Measurements from ENCODE around the gene CD300H.

CD300H gene

DNA sequence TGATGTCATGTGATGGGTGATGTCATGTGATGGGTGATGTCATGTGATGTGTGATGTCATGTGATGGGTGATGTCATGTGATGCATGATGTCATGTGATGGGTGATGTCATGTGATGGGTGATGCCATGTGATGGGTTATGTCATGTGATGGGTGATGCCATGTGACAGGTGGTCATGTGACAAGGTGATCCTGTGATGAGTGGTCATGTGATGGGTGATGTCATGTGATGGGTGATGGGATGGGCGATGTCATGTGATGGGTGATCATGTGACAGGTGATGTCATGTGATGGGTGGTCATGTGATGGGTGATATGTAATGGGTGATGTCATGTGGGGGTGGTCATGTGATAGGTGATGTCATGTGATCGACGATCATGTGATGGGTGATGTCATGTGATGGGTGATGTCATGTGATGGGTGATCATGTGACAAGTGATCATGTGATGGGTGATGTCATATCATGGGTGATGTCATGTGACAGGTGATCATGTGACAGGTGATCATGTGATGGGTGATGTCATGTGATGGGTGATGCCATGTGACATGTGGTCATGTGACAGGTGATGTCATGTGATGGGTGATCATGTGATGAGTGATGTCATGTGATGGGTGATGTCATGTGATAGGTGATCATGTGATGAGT, 53.2 kb downstream of the CD300H start:
- FAIRE-seq (peak; percentile 52), DNase-seq (ENCODE audit: extremely low spot score, insufficient read length, low read depth) (no peak)

DNA sequence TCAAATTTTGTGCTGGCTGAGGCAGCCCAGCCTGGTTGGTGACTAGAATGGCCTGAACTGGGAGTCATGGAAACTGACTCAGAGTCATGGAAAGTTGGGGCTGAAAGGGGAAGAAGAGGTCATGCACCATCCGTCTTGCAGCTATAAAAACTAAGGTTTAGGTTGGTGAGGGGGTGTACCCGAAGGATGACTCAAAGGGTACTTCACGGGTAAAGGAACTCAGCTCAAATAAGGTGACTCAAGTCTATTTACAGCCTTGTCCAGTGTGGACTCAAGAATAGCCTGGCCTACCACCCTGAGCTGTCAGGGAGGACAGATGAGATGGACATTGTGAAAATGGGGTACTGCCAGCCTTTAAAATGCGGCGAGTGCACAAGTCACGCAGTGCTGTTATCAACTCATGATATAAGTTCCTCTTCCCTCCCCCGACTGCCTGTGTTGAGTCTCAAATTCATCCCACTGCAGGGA, 54.7 kb downstream of the CD300H start:
- no peak for DNase-seq (ENCODE audit: extremely low spot score, insufficient read length, low read depth)
- peak; percentile 55 for FAIRE-seq

- DNase-seq (ENCODE audit: extremely low spot score, insufficient read length, low read depth), result no peak
- no peak for FAIRE-seq
Observed at GRCh38 chr17:74512036-74512435, 55.3 kb downstream of the CD300H start.
